ENCODE data around the gene BIRC6.
"Not testable (repeated sequence)": the region's sequence is repeated elsewhere in the genome, so short reads cannot be mapped to it uniquely, and the experiment has no call there.

The BIRC6 gene, protein sequence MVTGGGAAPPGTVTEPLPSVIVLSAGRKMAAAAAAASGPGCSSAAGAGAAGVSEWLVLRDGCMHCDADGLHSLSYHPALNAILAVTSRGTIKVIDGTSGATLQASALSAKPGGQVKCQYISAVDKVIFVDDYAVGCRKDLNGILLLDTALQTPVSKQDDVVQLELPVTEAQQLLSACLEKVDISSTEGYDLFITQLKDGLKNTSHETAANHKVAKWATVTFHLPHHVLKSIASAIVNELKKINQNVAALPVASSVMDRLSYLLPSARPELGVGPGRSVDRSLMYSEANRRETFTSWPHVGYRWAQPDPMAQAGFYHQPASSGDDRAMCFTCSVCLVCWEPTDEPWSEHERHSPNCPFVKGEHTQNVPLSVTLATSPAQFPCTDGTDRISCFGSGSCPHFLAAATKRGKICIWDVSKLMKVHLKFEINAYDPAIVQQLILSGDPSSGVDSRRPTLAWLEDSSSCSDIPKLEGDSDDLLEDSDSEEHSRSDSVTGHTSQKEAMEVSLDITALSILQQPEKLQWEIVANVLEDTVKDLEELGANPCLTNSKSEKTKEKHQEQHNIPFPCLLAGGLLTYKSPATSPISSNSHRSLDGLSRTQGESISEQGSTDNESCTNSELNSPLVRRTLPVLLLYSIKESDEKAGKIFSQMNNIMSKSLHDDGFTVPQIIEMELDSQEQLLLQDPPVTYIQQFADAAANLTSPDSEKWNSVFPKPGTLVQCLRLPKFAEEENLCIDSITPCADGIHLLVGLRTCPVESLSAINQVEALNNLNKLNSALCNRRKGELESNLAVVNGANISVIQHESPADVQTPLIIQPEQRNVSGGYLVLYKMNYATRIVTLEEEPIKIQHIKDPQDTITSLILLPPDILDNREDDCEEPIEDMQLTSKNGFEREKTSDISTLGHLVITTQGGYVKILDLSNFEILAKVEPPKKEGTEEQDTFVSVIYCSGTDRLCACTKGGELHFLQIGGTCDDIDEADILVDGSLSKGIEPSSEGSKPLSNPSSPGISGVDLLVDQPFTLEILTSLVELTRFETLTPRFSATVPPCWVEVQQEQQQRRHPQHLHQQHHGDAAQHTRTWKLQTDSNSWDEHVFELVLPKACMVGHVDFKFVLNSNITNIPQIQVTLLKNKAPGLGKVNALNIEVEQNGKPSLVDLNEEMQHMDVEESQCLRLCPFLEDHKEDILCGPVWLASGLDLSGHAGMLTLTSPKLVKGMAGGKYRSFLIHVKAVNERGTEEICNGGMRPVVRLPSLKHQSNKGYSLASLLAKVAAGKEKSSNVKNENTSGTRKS (N-terminal part only)

DNA sequence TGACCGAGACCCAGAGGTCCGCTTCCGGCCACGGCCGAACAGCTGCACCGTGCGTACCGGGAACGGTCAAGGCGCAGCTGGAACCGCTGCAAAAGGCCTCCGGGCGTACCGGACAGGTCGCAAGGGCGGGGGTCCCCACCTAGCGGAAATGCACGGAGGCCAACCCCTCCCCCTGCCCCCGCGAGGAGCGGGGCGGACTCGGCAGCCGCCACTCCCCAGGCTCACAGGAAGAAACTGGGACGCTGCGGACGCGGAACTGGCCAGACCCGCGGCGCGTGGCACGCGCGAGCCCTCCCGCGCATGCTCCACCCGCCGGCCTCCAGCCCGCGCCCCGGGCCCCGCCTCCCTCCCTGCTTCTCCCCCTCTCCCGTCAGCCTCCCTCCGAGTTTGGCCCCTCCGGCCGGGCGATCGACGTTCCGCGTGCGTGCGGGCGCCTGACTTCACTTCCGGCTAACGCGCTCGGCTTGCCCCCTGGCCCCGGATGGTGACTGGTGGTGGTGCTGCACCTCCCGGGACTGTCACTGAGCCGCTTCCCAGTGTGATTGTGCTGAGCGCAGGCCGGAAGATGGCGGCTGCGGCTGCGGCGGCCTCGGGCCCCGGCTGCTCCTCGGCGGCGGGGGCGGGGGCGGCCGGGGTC lies at the start of gene BIRC6:
Gene BIRC6 (plus strand): TSS at position 343 of the 637 bp plus-strand sequence. CDS start 139 bp downstream, at position 482.
- peak within 1 kb of the TSS; percentile 98 for H3K4me3 ChIP-seq (ENCODE audit: control insufficient read depth, low read depth, low read length)
- TF ChIP-seq, protein P1, sequence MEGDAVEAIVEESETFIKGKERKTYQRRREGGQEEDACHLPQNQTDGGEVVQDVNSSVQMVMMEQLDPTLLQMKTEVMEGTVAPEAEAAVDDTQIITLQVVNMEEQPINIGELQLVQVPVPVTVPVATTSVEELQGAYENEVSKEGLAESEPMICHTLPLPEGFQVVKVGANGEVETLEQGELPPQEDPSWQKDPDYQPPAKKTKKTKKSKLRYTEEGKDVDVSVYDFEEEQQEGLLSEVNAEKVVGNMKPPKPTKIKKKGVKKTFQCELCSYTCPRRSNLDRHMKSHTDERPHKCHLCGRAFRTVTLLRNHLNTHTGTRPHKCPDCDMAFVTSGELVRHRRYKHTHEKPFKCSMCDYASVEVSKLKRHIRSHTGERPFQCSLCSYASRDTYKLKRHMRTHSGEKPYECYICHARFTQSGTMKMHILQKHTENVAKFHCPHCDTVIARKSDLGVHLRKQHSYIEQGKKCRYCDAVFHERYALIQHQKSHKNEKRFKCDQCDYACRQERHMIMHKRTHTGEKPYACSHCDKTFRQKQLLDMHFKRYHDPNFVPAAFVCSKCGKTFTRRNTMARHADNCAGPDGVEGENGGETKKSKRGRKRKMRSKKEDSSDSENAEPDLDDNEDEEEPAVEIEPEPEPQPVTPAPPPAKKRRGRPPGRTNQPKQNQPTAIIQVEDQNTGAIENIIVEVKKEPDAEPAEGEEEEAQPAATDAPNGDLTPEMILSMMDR (IDR thresholded peaks at IDR 0.05; ENCODE audit: control insufficient read depth, insufficient read depth, low read depth, low read length, missing control alignments): no peak
- DNase-seq (ENCODE audit: low read depth): peak; percentile 80

DNA sequence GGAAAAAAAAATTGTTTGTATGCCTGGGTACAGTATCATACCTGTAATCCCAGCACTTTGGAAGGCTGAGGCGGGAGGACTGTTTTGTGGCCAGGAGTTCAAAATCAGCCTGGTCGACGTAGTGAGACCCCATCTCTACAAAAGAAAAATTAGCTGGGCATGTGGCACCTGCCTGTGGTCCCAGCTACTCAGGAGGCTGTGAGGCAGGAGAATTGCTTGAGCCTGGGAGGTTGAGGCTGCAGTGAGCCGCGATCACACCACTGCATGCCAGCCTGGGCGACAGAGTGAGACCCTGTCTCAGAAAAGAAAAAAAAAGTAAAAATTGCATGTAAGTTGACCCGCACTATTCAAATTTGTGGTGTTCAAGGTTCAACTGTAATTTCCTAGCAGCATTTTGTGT lies 46.2 kb upstream of the BIRC6 start:
- DNase-seq (ENCODE audit: low read depth): no peak
- TF ChIP-seq, protein P1 (IDR thresholded peaks at IDR 0.05; ENCODE audit: control insufficient read depth, insufficient read depth, low read depth, low read length, missing control alignments): no peak
- no peak overlapping the region for H3K4me3 ChIP-seq (ENCODE audit: control insufficient read depth, low read depth, low read length)

DNA sequence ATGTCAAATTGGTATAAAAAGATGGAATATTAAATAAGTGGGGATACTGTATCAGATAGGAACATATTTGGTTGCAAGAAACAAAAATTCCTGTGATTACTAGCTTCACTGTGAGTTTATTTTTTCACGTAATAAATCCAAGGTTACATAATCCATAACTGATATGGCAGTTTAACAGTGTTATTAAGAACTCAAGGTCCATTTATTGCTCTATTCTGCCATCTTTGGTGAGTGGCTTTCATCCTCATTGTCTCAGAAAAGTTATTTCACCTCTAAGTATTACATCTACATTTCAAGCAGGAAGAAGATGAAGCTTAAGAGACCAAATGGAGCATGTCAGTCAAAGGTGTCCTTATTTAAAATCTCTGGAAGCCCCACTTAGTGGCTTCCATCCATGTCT lies 41.9 kb upstream of the BIRC6 start:
- H3K4me3 ChIP-seq (ENCODE audit: control insufficient read depth, low read depth, low read length): no peak overlapping the region
- no peak for DNase-seq (ENCODE audit: low read depth)
- TF ChIP-seq, protein P1 (IDR thresholded peaks at IDR 0.05; ENCODE audit: control insufficient read depth, insufficient read depth, low read depth, low read length, missing control alignments): no peak

DNA sequence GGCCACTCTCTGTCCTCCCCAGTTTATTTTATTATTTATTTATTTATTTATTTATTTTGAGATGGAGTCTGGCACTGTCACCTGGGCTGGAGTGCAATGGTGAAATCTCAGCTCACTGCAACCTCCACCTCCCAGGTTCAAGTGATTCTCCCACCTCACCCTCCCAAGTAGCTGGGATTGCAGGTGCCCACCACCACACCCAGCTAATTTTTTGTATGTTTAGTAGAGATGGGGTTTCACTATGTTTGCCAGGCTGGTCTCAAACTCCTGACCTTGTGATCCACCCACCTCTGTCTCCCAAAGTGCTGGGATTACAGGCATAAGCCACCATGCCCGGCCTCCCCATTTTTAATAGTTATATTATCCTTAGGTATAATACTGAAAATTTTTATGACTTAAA lies 28.1 kb upstream of the BIRC6 start:
- not testable (repeated sequence) for DNase-seq (ENCODE audit: low read depth)

DNA sequence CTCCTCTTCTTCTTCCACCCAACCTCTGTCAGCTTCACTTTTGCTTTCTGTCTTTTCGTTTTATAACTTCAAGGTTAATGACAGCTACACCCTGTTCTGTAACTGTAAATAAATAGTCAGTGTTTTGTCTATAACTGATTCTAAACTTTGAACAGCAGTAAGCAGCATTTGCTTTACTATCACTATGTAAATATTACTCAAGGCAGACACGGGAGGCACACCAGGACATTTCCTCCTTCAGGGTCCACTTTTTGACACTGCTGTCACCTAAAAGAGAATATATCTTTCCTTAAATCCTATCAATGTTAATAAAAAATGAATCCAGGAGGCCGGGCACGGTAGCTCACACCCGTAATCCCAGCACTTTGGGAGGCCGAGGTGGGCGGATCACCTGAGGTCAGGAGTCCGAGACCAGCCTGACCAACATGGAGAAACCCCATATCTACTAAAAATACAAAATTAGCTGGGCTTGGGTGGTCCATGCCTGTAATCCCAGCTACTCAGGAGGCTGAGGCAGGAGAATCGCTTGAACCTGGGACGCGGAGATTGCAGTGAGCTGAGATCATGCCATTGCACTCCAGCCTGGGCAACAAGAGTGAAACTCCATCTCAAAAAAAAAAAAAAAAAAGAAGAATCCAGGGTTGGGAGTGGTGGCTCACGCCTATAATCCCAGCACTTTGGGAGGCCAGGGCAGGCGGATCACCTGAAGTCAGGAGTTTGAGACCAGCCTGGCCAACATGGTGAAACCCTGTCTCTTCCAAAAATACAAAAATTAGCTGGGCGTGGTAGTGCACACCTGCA lies 27.4 kb upstream of the BIRC6 start:
- not testable (repeated sequence) for DNase-seq (ENCODE audit: low read depth); H3K4me3 ChIP-seq (ENCODE audit: control insufficient read depth, low read depth, low read length)

More for the DNA sequence above, 28.1 kb upstream of the BIRC6 start:
- not testable (repeated sequence) for H3K4me3 ChIP-seq (ENCODE audit: control insufficient read depth, low read depth, low read length)

DNA sequence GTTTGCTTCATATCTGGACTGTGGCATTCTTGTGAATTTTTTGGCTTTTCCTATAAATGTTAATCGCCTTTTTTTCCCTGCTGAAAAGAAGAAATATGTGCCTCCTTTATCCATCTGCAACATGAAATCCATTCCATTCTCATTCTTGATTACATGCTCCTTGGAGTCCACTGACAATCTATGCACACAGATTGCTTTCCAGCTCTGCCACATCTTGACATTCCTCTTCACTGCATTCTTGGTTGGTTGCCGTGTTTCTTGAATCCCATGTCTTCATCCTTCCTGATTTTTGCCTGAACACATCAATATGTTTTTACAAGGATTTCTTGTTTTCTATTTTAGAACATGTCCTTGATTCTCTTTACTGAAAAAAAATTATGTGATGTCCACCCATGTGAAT lies 26.7 kb upstream of the BIRC6 start:
- DNase-seq (ENCODE audit: low read depth): peak; percentile 25
- TF ChIP-seq, protein P1 (IDR thresholded peaks at IDR 0.05; ENCODE audit: control insufficient read depth, insufficient read depth, low read depth, low read length, missing control alignments): no peak
- H3K4me3 ChIP-seq (ENCODE audit: control insufficient read depth, low read depth, low read length): no peak overlapping the region
